Cardiac fibroblast (primary cell): ENCODE data around the gene CAMTA1.

Experiments
- DNase-seq, 2 donors: peaks; one replicate each; pipeline versions ENCODE4 v3.0.0 to v3.0.0-alpha.2; 2010; ENCODE audit warnings: low read depth in 2 of 2
- H3K4me3 ChIP-seq, 2 donors: replicated peaks in 1 of 2; 1 replicate in 1 of 2; 2 replicates in 1 of 2; pipeline ENCODE4 v1.5.1; 2011; ENCODE audit warnings: low read depth in 2 of 2, low read length in 2 of 2, mild to moderate bottlenecking in 2 of 2, moderate library complexity in 1 of 2
- CTCF ChIP-seq: IDR thresholded peaks from one replicate; pipeline ENCODE4 v1.5.1; 2011; ENCODE audit warnings: low read depth, mild to moderate bottlenecking, low read length, inconsistent platforms

Gene CAMTA1

GRCh38 chr1:7106442-7107108 lies 321.3 kb downstream of the CAMTA1 start:
- no peak overlapping the region for H3K4me3 ChIP-seq
- DNase-seq = no peak
- TF ChIP-seq CTCF = no peak

GRCh38 chr1:7107109-7107830 lies 322.0 kb downstream of the CAMTA1 start:
- H3K4me3 ChIP-seq = no peak overlapping the region
- TF ChIP-seq CTCF = no peak
- no peak for DNase-seq

- no peak for TF ChIP-seq CTCF
- H3K4me3 ChIP-seq = no peak overlapping the region
- DNase-seq = no peak
These were observed 323.0 kb downstream of the CAMTA1 start for GRCh38 chr1:7108251-7108650.

- DNase-seq = no peak
- TF ChIP-seq CTCF = no peak
- H3K4me3 ChIP-seq = no peak overlapping the region
These were observed 324.6 kb downstream of the CAMTA1 start for GRCh38 chr1:7109901-7110300.

- no peak for DNase-seq
- no peak overlapping the region for H3K4me3 ChIP-seq
- TF ChIP-seq CTCF = no peak
These were observed 325.1 kb downstream of the CAMTA1 start for GRCh38 chr1:7110321-7110720.

- DNase-seq = no peak
- TF ChIP-seq CTCF = no peak
These were observed 326.6 kb downstream of the CAMTA1 start for GRCh38 chr1:7111853-7112252.

More at GRCh38 chr1:7111853-7112252, 326.6 kb downstream of the CAMTA1 start:
- no peak overlapping the region for H3K4me3 ChIP-seq
